SW480 (cell line): ENCODE data around the gene MARVELD3.
A peak's percentile ranks its signal among the peaks of the same experiment; 100 is the strongest.

ENCODE experiments used
- DNase-seq: peaks from one replicate; pipeline ENCODE4 v3.0.0-alpha.2; 2016; ENCODE audit warnings: low spot score

The MARVELD3 gene

DNA sequence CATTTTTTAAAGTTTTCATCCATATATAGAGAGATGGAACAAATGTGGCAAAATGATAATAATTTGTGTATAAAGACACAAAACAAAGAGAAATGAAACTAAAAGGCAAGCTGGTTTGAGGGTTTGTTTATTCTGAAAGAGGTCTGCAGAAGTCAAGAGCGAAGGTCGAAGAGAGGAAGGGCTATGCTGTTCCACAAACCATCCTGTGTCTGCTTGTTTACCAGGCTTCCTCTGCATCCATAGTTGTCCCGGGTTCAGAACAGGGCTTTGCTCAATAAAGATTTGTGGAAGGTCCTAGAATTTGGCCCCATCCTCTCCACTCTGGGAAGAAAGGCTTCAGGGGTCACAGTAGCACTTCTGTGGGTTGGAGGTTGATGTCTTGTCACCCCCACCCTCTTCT lies 2.4 kb upstream of the MARVELD3 start:
- DNase-seq: no peak

DNA sequence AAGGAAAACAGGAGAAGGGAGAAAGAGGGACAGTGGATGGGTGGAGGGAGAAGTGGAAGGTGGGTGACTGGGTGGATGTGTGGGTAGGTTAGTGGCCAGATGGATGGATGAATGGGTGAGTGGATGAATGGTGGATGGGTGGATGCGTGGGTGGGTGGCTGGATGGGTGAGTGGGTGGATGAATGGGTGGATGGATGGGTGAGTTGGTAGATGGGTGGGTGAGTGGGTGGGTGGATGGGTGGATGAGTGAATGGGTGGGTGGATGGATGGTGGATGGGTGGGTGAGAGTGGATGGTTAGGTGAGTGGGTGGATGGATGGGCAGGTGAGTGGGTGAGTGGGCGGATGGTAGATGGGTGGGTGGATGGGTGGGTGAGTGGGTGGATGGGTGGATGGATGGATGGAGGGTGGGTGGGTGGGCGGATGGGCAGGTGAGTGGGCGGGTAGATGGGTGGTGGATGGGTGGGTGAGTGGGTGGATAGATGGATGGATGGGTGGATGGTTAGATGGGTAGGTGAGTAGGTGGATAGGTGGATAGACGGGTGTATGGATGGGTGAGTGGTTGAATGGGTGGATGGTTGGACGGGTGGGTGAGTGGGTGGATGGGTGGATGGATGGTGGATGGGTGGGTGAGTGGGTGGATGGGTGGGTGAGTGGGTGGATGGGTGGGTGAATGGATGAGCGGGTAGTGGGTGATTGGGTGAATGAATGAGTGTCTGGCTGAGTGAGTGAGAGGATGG lies 702 bp upstream of the MARVELD3 start:
- DNase-seq: no peak

DNA sequence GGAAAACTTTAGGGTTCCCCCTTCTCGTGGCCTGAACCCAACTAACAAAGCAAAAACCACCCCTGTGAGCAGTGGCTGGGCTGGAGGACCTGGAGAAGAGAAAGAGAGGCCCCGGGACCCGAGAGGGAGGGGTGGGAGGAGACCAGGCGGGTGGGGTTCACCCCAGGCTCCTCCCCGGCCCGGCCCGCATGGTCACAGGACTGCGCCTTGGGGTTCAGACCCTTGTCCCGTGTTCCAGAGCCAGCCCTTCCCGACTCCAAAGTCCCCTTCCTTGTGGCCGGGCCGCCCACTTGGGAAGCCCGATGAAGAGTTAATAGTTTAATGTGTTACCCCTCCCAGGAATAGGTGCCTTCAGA lies 852 bp downstream of the MARVELD3 start:
- DNase-seq: peak; percentile 7

DNA sequence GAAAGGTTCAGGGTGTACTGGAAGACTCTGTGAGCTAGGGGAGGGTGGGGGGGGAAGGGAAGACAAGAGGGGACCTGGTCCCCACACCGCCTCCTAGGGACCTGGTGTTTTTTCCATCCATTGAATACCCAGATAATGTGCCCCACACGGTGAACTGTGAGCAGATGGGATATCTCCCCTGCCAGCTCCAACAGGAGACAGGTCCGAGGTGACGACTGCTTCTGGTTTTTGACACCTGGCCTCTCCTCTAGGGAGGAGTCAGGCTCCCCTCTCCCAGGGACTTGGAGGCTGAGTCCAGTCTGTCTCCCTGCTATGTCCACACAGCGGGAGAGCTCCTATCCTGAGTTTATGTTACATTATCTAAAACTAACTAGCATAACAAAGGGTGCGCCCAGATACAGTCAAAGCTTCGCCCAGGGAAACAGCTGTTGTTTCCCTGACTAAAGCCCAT lies 1.8 kb downstream of the MARVELD3 start:
- DNase-seq: no peak

DNA sequence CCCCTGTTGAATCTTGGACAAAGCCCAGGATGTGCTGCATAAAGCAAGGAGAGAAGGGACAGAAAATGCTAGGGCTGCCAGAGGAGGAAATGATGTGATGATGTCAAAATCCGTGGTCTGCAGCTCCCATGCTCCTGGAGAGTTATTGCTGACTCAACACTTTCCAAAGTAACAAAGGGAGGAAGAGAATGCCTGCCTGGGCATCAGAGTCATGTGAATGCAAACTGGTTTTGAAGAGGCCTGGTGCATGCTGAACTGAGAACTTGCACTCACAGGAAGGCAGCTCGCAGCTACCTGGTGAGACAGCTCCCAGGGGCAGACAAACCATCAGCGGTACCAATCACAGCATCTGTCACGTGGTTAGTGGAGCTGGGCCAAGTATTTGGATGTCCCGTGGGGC lies 2.8 kb downstream of the MARVELD3 start:
- peak; percentile 1 for DNase-seq

DNA sequence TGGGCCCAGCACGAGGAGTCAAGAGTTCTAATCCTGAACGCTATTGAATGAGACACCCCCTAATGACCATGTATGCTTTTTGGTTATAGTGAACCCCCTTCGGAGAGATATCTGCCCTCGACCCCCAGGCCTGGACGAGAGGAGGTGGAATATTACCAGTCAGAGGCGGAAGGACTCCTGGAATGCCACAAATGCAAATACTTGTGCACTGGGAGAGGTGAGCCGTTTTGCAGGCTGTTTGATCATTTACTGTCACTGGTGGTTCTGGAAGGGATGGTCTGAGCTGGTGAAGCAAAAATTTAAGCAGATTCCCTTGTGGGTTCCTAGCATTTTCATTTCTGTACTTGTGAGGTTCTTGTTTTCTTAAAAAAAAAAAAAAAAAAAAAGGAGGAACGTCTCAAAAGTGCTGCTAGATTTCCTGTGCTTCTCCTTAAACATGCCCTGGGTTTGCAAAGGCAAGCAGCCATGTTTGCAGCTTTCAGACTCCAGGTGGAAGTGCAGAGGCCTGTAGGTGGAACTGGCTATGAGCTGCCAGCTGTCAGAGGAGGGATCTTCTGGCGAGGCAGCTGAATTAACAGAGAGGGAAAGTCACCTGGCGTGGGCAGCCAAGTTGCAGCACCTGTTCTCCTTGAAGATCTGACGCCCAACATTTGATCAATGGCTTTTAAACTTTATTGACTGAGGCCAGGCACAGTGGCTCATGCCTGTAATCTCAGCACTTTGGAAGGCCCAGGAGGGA lies 3.5 kb downstream of the MARVELD3 start:
- DNase-seq: no peak

DNA sequence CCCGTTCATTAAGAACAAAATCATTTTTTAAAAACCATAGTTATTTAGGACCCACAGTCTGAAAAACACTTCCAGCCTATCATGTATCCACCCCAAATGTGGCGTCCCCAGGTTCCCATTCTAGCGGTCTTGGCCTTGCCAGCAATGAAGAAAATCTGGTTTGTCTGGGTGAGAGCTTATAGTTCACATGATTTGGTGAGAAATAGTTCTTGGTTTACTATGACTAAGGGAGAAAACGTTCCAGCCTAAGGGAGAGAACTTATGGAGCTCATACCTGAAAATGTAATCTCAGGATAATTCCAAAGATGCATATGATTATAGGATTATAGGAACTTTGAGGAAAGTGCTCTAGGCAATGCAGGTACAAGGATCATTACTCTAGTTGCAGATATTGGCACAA lies 4.8 kb downstream of the MARVELD3 start:
- no peak for DNase-seq

DNA sequence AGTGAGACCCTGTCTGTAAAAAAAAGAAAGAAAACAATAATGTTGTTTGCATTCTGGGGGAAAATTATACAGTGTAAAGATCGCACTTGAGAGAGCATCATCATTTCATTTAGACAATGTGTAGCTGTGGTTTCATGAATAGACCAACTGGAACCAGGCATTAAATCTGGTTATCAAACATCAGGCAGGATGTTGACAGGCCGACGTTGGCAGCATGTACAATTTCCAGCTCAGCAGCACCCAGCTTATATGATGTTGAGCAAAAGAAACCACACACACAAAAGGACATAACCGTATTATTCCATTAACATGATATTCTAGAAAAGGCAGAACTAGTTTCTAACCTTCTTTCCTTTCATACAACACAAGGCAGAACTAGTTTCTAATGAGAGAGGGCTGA lies 5.8 kb downstream of the MARVELD3 start:
- DNase-seq: no peak

DNA sequence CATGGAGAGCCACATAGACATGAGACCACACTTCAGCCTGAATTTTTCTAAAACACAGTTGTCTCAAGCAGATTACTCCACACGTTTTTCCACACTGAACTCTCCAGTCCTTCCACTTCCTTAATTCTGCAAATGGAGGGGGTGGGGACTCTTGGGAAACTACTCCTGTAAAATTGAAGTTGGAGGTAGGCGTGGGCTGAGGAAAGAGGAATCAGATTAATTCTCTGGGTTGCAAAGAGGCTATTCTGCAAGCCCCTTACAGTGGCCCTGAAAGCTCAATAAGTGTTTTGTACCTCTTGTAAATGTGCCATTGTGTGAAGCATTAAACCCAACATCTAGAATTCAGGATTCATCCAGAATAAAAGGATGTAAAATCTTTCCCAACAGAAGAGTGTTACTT lies 9.6 kb downstream of the MARVELD3 start:
- no peak for DNase-seq

DNA sequence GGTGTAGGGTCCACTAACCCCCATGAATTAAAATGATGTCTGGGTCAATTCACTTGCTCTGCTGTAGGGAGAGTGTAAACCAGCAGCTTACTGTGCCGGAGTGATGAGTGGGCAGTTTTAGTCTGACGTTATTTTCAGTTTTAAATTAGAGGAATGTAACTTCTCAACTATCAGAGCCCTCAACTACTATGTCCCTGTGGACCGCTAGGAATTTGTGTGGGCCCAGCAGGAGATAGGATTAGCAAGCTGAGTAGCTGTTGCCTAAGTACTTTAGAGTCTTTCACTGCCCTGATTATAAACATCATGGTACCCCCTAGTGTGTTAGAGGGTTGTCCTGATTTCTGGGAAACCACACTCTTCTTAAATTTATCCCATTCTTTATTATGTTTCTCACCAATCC lies 11.4 kb downstream of the MARVELD3 start:
- DNase-seq: no peak

DNA sequence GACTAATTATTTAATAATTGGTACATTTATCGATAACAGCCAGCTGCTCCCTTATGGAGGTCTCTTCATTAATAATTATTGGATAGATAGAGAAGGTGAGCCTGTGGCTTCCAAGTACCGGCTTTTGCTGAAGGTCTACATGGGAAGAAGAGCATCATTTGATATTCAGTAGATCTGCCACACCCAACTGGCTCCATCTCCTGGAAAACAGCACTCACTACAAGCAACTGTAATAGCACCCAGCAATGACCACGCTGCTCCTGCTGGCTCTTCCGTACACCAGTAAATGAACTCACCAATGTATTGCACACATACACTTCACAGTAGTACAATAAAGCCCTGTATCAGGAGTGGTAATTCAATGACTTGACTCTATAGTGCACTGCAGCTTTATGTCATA lies 19.5 kb downstream of the MARVELD3 start:
- DNase-seq: peak; percentile 67

DNA sequence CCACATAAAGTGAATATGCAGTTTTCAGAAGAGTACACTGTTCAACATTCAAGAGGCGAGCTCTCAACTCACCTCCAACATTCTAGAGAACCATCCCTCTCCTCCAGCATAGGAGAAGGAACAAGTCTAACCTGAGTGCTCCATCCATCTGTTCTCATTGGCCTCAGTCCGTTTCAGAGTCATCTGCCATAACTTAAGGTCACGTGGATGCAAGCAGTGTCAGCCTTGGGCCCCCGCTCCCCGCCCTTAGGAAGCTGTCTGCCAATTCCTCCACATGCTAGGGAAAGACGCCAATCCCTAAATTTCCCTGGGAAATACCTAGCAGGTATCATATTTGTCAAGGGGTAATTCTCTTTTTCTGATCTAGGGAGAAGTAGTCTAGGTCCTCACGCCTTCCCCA lies 21.4 kb downstream of the MARVELD3 start:
- DNase-seq: no peak

DNA sequence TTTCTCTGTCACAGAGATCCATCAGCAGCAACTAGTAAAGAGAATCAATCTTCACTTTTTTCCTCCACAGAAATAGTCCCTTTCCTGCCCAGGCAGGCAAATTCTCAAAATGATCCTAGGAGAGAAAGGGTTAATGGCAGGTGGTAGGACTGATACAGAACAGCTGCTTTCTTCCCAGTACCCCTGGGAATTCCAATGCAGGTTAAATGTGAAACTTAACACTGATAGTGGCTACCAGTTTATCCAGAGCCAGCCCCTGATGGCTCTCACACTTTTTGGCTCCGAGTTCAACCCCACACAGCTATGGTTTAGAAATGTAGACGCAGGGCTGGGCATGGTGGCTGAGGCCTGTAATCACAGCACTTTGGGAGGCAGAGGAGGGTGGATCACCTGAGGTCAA lies 22.2 kb downstream of the MARVELD3 start:
- no peak for DNase-seq

DNA sequence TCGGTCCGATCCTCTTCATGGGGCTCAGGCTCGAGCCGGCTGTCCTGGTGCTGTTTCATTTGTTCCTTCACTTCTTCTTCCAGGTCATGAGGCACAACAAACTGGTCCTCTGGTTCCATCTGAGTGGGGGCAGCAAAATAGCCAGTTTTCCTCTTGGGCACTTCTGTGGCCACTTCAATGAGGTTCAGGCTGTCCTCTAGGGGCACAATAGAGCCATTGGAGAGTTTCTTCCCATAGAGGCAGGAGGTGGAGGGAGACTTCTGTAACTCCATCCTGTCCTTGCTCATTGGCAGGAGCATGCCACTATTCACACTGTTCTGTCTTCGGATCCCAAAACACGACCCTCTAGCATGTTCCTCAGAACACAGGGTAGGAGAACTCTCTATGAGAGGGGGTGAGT lies 22.9 kb downstream of the MARVELD3 start:
- DNase-seq: no peak

DNA sequence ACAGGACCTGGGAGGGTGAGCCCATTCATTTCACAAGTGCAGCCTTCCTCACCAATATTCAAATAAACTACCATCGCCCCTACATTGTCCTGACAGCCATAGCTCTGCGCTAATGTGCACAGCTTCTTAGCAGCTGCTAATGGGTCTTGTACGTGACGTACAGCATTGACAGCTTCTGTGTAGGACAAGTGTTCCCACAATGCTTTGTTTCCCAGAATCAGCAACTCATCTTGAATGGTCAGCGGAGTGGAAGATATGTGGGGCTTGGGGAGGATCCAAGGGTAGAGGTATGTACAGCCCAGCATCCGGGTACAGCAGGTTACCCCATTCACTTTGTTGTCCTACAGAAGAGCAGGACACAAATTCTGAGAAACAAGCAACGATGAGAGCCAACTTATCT lies 23.7 kb downstream of the MARVELD3 start:
- no peak for DNase-seq

DNA sequence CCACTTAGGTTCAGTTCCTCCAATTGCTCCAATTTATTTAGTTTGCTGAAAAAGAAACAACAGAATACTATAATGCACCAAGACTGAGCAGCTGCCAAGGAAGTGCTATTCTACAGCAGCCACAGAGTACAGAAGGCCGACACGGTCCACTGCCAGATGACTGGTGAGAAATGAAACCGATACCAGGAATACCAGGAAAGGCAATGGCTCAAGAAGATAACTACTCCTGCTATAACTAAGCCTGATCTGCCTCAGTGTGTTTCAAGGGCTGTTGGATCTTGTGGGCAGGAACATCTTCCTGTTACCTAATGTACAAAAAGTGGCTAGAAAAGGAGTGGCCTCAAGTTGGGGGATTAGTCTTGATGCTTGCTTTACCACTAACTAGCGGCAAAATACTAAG lies 32.8 kb downstream of the MARVELD3 start:
- no peak for DNase-seq

DNA sequence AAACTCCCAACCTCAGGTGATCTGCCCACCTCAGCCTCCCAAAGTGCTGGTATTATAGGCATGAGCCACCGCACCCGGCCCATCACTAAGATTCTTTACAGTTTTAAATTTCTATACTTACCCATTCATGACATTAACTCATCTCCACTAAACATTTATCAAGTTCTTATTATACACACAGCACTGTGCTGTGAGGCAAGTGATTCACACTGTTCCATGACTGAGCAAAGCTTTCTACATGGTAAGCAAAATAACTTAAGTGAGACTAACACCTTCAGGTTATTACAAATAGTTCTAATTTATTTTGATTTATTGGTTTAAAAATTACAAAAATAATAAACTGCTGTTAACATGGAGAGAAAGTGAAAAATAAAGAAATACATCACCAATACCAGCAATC lies 33.5 kb downstream of the MARVELD3 start:
- no peak for DNase-seq

DNA sequence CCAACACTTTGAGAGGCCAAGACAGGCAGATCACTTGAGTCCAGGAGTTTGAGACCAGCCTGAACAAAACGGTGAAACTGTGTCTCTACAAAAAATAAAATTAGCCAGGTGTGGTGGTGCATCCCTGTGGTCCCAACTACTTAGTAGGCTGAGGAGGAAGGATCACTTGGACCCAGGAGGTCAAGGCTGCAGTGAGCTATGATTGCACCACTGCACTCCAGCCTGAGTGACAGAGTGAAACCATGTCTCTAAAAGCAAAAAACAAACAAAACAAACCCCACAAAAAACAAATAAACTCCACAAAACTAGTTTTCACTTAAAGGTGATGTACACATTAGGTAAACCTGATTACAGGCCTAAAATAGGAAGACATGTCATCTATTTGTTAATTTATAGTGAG lies 40.3 kb downstream of the MARVELD3 start:
- DNase-seq: no peak

DNA sequence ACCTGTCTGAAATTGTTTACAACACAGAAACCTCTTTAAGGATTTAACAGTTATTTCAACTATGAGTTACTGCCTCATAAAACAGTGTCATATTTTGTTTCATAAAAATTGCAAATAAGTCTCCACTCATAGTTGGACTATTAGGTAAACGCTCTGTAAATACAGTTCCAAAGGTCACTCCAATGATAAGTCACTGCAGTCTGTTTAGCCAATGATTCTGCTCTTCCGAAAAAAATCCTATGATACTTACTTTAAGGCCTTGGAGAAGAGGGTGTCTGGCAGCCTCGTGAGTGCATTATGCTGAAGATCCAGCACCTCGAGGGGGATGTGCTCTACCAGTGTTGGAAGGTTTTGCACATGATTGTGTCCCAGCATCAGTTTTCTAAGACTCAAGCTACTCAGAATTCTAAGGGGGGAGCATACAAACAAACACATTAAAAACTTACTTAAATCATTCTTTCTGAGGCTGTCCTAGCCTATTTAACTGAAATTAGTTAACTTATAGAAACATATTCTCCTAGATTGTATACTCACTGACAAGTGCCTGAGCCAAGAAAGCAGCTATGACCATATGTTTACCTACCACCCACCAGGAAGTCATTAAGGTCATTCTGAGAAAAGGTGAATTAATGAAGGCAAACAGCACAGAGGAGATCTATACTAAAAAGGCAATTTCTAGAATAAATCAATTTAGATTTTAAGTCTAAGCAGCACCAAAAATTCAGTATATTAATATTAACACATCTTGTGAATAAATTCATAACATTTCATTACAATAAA lies 41.1 kb downstream of the MARVELD3 start:
- DNase-seq: no peak

DNA sequence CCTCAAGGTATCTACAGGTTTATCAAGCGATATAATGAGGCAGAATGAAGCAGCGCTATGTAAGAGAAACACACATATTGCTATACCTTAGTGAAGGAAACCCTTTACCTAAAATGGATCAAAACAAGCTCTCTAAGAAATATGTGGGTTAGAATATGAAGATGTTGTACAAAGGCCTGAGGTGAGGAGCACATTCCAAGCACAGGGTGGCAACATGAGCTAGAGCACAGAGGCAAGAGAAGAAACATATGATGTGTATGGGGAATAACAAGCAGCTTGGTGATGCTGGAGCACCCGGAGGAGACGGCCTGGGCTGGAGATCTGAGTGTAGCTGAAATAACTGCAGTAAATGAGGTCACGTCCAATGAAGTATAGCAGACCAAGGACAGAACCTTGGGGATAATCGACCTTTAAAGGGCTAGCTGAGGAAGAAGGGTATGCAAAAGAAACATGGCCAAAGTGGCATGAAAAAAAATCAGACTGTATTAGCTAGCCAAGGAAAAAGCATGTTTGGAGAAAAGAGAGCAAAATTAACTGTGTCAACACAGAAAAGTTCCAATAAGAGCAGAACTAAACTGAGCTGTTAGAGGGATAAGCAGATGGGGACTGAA lies 44.0 kb downstream of the MARVELD3 start:
- no peak for DNase-seq

DNA sequence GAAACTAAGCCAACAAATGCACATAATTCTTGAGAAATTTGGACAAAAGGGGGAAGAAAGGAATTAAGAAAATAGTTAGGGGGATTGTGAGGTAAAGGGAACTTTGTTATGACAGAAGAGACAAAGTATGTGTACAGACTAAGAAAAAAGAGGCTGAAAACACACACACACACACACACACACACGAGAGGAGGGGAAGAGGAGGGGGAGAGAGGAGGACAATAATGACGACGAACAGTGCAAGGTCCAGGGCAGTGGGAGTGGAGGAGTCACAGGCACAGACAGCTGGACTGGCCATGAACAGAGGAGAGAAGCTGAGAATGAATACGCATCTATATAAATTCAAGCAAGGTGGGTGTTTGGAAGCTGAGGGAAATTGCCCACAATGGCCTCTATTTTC lies 44.6 kb downstream of the MARVELD3 start:
- DNase-seq: no peak

DNA sequence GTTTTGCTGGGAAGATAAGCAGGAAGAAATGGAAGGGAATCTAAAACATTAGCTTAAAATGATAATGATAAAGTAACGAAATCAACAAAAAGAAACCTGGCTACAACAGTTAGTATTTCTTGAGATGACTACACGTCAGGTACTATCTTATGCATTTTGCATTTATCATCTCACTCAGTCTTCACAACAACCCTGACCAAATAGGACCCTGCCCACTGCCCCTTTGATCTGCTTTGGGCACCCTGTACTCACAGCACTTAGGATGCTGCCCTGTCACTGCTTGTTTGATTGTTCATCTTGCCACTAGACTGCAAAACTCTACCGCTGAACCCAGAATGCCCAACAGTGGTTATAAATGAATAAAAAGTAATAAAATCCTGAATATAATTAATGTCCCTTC lies 45.2 kb downstream of the MARVELD3 start:
- no peak for DNase-seq

DNA sequence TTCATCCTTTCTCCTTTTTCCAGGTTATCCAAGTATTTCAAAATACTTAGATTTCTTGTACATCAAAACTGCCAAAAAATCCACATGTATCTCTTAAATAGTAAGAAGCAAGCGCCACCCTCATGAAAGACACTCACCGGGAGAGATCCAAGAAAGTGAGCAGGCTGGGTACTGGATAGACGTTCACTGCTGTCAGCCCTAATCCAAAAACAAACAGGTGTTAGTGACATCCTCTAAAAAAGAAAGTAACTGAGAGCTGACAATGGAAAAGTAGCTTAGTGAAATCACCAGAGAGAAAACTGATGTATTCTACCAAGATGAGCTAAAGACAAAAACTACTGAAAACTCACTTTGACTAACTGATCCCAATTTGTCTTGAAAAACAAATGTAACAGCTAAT lies 46.1 kb downstream of the MARVELD3 start:
- no peak for DNase-seq
